Fibroblast of skin of scalp (primary cell): ENCODE measurements around the gene TSHZ1.
"Not testable (repeated sequence)": the region's sequence is repeated elsewhere in the genome, so short reads cannot be mapped to it uniquely, and the experiment has no call there.

ENCODE experiments used
- DNase-seq: peaks from one replicate; pipeline ENCODE4 v3.0.0-alpha.2; 2013

TSHZ1 gene

DNA sequence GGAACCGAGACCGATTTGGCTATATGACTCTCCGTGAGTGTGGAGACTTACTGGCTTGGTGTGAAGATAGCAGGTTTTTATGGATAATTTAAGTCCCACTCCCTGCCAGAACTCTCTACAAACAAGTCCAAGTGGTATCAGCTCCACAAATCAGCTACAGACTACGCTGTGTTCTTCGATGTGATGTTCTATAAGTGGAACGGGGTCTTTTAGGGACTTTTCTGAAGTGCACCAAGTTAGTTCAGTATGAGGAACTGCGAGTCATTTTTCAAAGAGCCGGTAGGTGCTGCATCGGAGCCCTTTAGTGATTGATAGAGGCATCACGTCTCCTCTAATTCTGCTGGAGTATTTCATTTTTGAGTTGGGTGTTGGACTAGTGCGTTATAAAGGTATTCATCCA lies 107.1 kb downstream of the TSHZ1 start:
- no peak for DNase-seq

GRCh38 chr18:75319905-75320304 lies 109.3 kb downstream of the TSHZ1 start:
- DNase-seq: no peak

GRCh38 chr18:75320506-75320905 lies 109.9 kb downstream of the TSHZ1 start:
- DNase-seq: no peak

GRCh38 chr18:75321431-75321830 lies 110.8 kb downstream of the TSHZ1 start:
- no peak for DNase-seq

- no peak for DNase-seq
Observed at GRCh38 chr18:75322206-75322605, 111.6 kb downstream of the TSHZ1 start.

DNA sequence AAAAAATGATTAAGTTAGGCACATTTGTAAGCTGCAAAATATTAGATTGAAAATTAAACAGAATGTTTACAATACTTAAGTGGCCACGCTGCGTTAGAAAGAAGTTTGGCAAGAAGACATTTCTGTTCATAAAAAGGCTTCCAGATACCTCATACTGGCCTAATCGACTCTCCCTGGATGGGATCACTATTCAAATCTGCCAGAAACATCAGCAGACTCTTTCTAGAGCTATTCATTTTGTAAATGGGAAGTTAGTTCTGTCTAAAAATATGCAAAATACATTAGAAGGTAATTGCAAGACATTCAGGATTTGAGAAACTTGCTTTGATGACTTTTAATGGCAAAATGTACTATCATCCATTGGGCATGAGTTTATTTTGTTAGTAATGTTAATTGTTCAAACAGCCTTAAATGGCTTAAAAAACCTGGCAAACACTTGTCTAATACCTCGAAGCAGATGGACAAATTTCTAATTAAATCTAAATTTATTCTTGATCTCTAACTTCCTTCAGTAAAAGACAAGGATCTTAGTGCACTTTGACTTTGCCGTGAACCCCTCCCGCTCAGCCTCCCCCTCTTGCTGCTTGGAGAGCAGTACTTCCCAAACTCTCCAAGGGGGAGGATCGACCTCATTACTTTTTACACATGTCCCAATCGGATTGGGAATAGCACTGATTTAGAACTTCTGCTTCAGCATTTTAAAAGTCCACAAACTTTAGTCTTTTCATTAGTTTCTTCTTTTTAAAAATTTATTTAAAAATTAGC lies 113.4 kb downstream of the TSHZ1 start:
- no peak for DNase-seq

- no peak for DNase-seq
Observed at GRCh38 chr18:75324686-75325257, 114.2 kb downstream of the TSHZ1 start.

GRCh38 chr18:75329753-75330152 lies 119.2 kb downstream of the TSHZ1 start:
- not testable (repeated sequence) for DNase-seq

DNA sequence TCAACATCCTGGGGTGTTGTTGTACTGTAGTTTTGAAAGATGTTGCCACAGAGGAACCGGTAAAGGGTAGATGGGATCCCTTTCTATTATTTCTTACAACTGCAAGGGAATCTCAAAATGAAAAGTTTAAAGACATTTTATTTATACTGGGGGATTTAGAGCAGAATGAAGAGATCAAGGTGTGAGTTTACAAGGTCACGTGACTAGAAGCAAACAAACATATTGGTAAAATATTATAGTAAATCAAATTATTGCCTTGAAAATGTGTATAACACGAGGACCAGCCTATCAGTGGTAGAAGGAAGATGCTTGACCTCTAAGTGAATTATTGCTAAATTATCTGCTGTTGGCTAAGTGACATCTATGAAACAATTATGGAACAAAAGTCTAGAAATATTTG lies 119.7 kb downstream of the TSHZ1 start:
- DNase-seq: no peak

- no peak for DNase-seq
Observed at GRCh38 chr18:75334869-75335268, 124.3 kb downstream of the TSHZ1 start.

- no peak for DNase-seq
Observed at GRCh38 chr18:75335511-75335910, 124.9 kb downstream of the TSHZ1 start.

- no peak for DNase-seq
Observed at GRCh38 chr18:75336767-75337166, 126.2 kb downstream of the TSHZ1 start.

DNA sequence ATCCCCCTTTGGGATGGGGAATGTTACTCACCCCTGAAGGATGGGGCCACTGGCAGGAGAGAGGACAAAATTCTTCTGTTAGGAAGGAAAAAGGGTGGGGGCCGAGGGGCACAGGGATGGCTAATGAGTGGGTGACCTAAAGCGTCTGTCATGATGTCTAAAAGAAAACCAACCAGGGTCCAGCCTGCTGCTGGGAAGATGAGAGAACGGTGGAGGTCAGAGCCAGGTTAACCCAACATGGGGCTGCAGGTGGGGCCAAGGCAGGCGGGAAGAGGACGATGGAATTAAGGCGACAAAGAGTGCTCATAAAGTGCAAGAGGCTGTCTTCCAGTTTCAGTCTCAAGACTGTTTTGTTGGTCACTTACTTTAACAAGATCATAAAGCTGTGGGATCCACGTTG lies 126.8 kb downstream of the TSHZ1 start:
- no peak for DNase-seq

DNA sequence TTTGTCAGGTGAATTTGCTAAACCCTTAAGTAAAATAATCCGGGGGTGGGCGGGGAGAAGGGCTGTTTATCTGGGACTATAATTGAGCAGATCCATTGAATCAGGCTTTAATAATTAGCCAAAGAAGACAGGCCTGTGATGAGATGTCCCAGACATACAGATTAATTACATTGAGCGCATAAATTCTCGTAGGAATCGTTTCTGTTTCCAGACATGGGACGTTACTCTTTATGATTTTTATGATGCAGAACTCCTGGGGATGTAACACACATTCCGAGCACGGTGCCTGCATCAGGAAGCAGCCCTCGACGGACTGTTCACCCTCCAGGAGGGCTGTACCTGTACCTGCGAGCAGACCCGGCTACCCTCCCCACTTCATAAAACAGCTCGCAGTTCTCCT lies 128.0 kb downstream of the TSHZ1 start:
- DNase-seq: no peak
